C4-2B (cell line): Measurements from ENCODE around the gene LIG1.

Experiments
- H3K27ac ChIP-seq: fragments of 450-650 bp; 2 replicates; pipeline ENCODE4 v1.5.1; 2017
- ZFX ChIP-seq: fragments of 450-650 bp; IDR thresholded peaks from 2 replicates; pipeline ENCODE4 v1.6.1; 2017
- TF ChIP-seq, protein P1 (sequence below): fragments of 450-650 bp; conservative IDR thresholded peaks from 2 replicates; pipeline ENCODE4 v1.5.1; 2017; ENCODE audit warnings: mild to moderate bottlenecking

The LIG1 gene

DNA sequence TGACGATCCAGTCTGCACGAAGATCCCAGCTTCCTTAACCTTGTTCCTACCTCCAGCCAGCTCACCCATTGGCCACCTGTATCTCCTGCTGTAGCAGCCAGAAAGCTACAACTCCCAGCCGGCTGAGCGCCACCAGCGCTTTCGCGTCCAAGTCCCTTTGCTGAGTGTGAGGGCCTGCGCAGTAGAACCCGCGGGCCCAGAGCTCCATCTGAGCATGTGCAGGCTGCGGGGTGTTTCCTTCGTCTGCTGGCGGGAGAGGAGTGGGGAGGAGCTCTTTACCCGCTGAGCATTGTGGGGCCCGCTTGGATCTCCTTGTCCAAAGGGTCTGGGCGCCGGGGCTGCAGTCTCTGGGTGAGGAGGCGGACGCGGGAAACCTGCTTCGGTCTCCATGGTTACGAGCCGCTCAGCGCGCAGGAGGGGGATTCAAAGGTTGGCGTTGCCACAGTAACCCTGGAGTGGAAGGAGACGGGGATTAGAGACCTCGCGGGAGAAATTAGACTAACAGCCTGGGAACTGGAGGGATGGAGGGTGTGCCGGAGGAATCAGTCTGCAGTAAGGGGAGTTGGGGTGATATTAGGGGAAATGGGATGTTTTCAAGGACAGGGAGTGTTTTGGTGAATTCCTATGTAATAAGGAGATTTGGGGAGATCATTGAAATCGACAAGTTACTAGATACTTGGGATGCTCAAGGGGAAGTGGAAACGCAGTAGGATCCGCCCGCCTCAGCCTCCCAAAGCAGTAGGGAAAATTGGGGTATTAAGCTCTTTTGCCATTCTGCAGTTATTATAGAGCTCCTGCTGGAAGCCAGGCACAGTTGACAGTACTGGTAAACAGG is 33.9 kb upstream of the LIG1 start:
- H3K27ac ChIP-seq: peak overlapping the region; percentile 70

DNA sequence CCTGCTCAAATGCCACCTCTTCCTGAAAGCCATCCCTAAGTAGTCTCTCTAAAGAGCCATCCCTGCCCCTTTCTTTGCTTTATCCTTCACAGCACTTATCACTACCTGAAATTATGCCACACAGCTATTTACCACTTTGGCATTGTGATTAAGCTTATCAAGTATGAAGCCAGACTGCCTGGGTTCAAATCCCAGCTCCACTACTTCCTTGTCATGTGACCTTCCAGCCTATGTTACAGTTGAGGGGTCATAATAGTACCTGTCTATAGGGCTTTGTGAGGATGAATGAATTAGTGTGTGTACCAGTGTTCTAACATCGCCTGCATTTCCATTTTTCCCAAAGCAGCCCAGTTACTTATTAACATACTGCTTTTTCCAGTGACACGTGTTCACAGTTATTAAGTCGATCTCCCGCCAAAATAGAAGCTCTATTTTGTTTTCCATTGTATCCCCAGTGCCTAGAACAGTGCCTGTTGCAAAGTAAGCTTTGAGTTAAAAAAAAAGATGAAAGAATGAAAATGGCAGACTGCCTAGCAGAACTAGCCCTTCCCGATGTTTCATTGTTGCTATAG is 33.2 kb upstream of the LIG1 start:
- H3K27ac ChIP-seq: peak overlapping the region; percentile 70
- TF ChIP-seq, protein P1, sequence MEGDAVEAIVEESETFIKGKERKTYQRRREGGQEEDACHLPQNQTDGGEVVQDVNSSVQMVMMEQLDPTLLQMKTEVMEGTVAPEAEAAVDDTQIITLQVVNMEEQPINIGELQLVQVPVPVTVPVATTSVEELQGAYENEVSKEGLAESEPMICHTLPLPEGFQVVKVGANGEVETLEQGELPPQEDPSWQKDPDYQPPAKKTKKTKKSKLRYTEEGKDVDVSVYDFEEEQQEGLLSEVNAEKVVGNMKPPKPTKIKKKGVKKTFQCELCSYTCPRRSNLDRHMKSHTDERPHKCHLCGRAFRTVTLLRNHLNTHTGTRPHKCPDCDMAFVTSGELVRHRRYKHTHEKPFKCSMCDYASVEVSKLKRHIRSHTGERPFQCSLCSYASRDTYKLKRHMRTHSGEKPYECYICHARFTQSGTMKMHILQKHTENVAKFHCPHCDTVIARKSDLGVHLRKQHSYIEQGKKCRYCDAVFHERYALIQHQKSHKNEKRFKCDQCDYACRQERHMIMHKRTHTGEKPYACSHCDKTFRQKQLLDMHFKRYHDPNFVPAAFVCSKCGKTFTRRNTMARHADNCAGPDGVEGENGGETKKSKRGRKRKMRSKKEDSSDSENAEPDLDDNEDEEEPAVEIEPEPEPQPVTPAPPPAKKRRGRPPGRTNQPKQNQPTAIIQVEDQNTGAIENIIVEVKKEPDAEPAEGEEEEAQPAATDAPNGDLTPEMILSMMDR: no peak
- TF ChIP-seq ZFX: no peak

More for the DNA sequence above, 33.9 kb upstream of the LIG1 start:
- no peak for TF ChIP-seq ZFX
- TF ChIP-seq, protein P1: no peak

DNA sequence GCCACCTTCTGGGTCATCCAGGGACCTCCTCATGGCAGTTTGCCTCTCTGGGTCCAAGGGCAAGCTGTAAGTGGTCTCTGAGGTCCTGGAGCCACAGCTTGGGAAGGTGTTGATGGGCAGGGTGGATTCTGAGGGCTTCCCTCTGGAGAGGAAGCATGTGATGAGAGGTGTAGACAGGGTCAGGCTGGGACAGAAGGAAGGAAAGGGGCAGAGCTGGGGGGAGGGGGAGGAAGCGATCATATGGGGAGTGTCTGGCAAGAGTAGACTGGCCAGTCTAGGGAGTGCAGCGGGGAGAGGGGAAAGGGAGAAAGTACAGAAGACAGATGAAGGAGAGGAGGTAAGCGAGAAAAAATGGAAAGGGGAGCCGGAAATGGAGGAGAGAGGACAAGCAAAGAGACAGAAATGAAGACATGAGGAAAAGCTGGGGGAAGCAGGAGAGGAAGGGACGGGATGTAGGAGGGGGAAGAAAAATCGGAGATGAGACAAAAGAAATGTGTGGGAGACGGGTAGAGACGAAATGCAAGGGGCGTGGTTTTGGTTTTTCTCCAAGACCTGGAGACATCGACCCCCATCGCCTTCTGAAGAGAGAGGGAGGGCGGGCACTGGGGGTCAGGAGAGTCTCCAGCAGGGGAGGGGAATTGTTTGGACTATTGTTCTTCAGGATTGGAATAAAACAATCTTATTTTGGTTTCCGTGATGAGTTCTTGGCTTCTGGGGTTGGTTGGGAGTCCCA is 27.0 kb upstream of the LIG1 start:
- no peak overlapping the region for H3K27ac ChIP-seq
- TF ChIP-seq, protein P1: no peak
- TF ChIP-seq ZFX: no peak

DNA sequence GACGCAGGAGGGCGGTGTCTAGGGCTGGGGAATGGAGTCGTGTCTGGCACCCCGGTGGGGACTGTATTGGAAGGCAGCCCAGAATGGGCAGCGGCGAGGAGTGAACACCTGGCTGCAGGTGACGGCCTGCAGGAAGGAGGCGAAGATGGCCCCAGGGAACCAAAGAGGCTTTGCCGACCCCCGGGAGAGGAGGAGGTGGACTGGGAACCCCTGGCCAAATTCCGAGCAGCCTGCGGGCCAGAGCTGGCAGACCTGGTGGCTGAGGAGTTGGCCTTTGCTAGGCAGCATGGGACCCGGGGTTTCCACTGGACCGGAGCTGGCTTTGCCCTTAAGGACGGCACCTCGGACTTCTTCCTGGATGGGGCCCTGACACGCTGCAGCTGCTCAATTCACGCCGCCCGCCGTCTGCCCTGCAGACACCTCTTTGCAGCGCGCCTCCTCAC is 26.2 kb upstream of the LIG1 start:
- no peak for TF ChIP-seq ZFX
- TF ChIP-seq, protein P1: no peak
- no peak overlapping the region for H3K27ac ChIP-seq

DNA sequence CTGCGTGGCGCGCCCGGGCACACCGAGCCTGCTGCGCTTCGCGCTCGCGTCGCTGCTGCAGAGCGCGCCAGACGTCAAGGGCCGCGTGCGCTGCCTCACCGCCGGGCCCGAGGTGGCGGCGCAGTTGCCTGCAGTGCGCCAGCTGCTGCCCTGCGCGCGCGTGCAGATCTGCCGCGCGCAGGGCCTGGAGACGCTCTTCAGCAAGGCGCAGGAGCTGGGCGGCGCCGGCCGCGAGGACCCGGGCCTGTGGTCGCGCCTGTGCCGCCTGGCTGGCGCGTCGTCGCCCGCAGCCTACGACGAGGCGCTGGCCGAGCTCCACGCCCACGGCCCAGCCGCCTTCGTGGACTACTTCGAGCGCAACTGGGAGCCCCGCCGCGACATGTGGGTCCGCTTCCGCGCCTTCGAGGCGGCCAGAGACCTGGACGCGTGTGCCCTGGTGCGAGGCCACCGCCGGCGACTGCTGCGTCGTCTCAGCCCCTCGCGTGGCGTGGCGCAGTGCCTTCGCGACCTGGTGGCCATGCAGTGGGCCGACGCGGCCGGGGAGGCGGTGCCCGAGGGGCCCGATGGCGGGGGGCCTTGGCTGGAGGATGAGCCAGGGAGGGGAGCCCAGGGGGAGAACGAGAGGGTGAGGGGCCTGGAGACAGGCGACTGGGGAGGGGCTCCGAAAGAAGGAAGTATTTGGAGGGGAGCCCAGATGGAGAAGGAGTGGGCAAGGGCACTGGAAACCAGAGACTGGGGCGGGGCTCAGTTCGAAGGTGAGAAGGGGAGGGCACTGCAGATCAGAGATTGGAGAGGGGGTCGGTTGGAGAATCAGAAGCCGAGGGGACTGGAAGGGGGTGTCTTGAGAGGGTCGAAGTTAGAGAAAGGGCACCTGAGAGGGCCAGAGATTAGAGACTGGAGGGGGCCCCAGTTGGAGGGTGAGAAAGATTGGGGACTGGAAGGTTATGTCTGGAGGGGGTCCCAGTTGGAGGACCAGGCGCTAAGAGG is 25.0 kb upstream of the LIG1 start:
- no peak overlapping the region for H3K27ac ChIP-seq
- TF ChIP-seq, protein P1: no peak
- no peak for TF ChIP-seq ZFX

DNA sequence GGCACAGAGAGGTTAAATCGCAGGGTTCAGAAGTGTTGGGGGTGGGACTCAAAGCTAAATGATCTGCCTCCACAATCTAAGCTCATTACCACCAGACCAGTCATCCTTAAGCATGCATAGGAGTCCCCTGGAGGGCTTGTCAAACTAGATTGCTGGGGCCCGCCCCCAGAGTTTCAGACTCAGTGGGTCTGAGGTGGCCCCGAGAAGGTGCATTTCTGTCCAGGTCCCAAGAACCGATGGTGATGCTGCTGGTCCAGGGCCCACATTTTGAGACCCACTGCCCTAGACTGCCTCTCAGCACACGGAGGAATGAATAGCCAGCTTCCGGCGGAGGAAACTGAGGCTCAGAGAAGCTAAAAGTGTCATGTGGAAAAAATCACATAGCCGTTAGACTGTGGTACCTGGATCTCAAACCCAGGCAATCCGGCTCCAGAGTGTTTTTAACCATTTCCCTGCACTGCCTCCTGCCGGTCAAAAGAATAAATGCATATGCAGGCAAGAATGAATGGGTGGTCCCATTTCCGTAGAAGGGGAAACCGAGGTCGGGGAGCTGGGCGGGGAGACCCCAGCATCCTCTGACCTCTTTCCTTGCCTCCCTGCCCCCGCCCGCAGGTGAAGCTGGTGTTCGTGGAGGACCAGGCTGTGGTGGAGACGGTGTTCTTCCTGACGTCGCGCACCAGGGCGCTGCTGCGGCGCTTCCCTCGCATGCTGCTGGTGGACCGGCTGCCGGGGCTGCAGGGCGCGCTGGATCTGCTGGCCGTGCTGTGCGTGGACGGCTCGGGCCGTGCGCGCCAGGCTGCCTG is 24.1 kb upstream of the LIG1 start:
- no peak overlapping the region for H3K27ac ChIP-seq
- TF ChIP-seq, protein P1: peak; percentile 60
- no peak for TF ChIP-seq ZFX
